ENCODE data around the gene RLBP1. TPM values are rescaled to one million over a fixed set of nuclear protein-coding genes. Genes with fewer than 3 reads are reported as not detected.

RLBP1 gene
- total and polyA plus RNA-seq, 7 donors: 0.03 TPM; not detected in 6

- TF ChIP-seq CTCF (IDR thresholded peaks at IDR 0.05): no peak
- WGBS, 3 donors: 75 to 80% (median 77%) methylated on average over 3 of the region's 3 CpGs
- Histone ChIP-seq H3K4me3 (no peak overlapping the region), H3K27me3 (ENCODE audit: insufficient read depth in 3 of 3, low read length in 2 of 3) (no peaks in the 10 kb centered on the region), H3K27ac (no peak overlapping the region), H3K4me1 (no peaks in the 10 kb centered on the region), H3K9me3 (no peaks in the 10 kb centered on the region), H3K36me3 (ENCODE audit: insufficient read depth in 1 of 2, low read depth in 1 of 2) (peaks cover 0 to 76% of the 10 kb centered on the region in 2 donors)
- ATAC-seq: no peak
- no peak for DNase-seq
- intact Hi-C loops (cut with DNase I): no loop called here
Measured at GRCh38 chr15:89198934-89199333, 22.4 kb downstream of the RLBP1 start.

- ATAC-seq: no peak
- H3K4me1 ChIP-seq: no peaks in the 10 kb centered on the region
- no peak overlapping the region for H3K27ac ChIP-seq
- no peaks in the 10 kb centered on the region for H3K9me3 ChIP-seq
- no peak overlapping the region for H3K4me3 ChIP-seq
- DNase-seq: no peak
- H3K27me3 ChIP-seq (ENCODE audit: insufficient read depth in 3 of 3, low read length in 2 of 3): no peaks in the 10 kb centered on the region
- H3K36me3 ChIP-seq (ENCODE audit: insufficient read depth in 1 of 2, low read depth in 1 of 2): peaks cover 0 to 84% of the 10 kb centered on the region in 2 donors
- TF ChIP-seq CTCF (IDR thresholded peaks at IDR 0.05): no peak
- WGBS, 3 donors: 85 to 90% (median 88%) methylated on average over 2 of the region's 2 CpGs
- intact Hi-C loops (cut with DNase I): no loop called here
Measured at GRCh38 chr15:89198196-89198595, 23.2 kb downstream of the RLBP1 start.

GRCh38 chr15:89197503-89197971 is 23.8 kb downstream of the RLBP1 start:
- H3K4me3 ChIP-seq: no peak overlapping the region
- no peaks in the 10 kb centered on the region for H3K9me3 ChIP-seq
- peaks cover 0 to 90% of the 10 kb centered on the region in 2 donors for H3K36me3 ChIP-seq (ENCODE audit: insufficient read depth in 1 of 2, low read depth in 1 of 2)
- no peak for TF ChIP-seq CTCF (IDR thresholded peaks at IDR 0.05)
- DNase-seq: no peak
- no peak overlapping the region for H3K27ac ChIP-seq
- 47 to 49% (median 48%) methylated on average over 4 of the region's 4 CpGs for WGBS, 3 donors
- H3K4me1 ChIP-seq: no peaks in the 10 kb centered on the region
- peak in 3 of 4 donors; percentile 38 to 57 (median 39) for ATAC-seq
- no peaks in the 10 kb centered on the region for H3K27me3 ChIP-seq (ENCODE audit: insufficient read depth in 3 of 3, low read length in 2 of 3)
- intact Hi-C loops (cut with DNase I): no loop called here

- Histone ChIP-seq H3K4me1 (no peaks in the 10 kb centered on the region), H3K36me3 (ENCODE audit: insufficient read depth in 1 of 2, low read depth in 1 of 2) (peaks cover 0 to 96% of the 10 kb centered on the region in 2 donors), H3K27ac (no peak overlapping the region), H3K9me3 (no peaks in the 10 kb centered on the region), H3K4me3 (no peak overlapping the region), H3K27me3 (ENCODE audit: insufficient read depth in 3 of 3, low read length in 2 of 3) (no peaks in the 10 kb centered on the region)
- DNase-seq (no peak), ATAC-seq (no peak)
- WGBS, 3 donors: 46 to 54% (median 50%) methylated on average over 7 of the region's 7 CpGs
- intact Hi-C loops (cut with DNase I): no loop called here
- TF ChIP-seq CTCF (IDR thresholded peaks at IDR 0.05): no peak
Measured at GRCh38 chr15:89196994-89197393, 24.4 kb downstream of the RLBP1 start.

- intact Hi-C loops (cut with DNase I): no loop called here
- no peaks in the 10 kb centered on the region for H3K4me1 ChIP-seq
- H3K27me3 ChIP-seq (ENCODE audit: insufficient read depth in 3 of 3, low read length in 2 of 3): no peaks in the 10 kb centered on the region
- H3K4me3 ChIP-seq: no peak overlapping the region
- H3K27ac ChIP-seq: no peak overlapping the region
- H3K36me3 ChIP-seq (ENCODE audit: insufficient read depth in 1 of 2, low read depth in 1 of 2): peaks cover under 1 to 100% of the 10 kb centered on the region in 2 donors
- DNase-seq (no peak), ATAC-seq (no peak)
- 82 to 95% (median 89%) methylated on average over 6 of the region's 6 CpGs for WGBS, 3 donors
- H3K9me3 ChIP-seq: no peaks in the 10 kb centered on the region
- TF ChIP-seq CTCF (IDR thresholded peaks at IDR 0.05): no peak
Measured at GRCh38 chr15:89196241-89196640, 25.1 kb downstream of the RLBP1 start.
